ENCODE measurements around the gene CNTN5. TPM values are rescaled to one million over a fixed set of nuclear protein-coding genes. Genes with fewer than 3 reads are reported as not detected.

Gene CNTN5
- total RNA-seq, 1 donor from 2014 or later: 3.2 TPM

- Mint-ChIP-seq H3K9me3 (no peaks in the 10 kb centered on the region), H3K4me1 (ENCODE audit: unreplicated experiment) (no peaks in the 10 kb centered on the region), H3K36me3 (no peaks in the 10 kb centered on the region), H3K27ac (no peak overlapping the region), H3K4me3 (no peak overlapping the region), H3K27me3 (no peaks in the 10 kb centered on the region)
- DNase-seq (ENCODE audit: extremely low spot score, unreplicated experiment): no peak
- no peak for TF ChIP-seq CTCF (conservative IDR thresholded peaks at IDR 0.05)
Measured at GRCh38 chr11:99307510-99308088, 286.9 kb downstream of the CNTN5 start.

- no peak overlapping the region for H3K27ac Mint-ChIP-seq
- no peak overlapping the region for H3K4me3 Mint-ChIP-seq
- no peak for DNase-seq (ENCODE audit: extremely low spot score, unreplicated experiment)
- peaks cover 2% of the 10 kb centered on the region for H3K4me1 Mint-ChIP-seq (ENCODE audit: unreplicated experiment)
- H3K9me3 Mint-ChIP-seq: no peaks in the 10 kb centered on the region
- H3K36me3 Mint-ChIP-seq: no peaks in the 10 kb centered on the region
- no peaks in the 10 kb centered on the region for H3K27me3 Mint-ChIP-seq
- TF ChIP-seq CTCF (conservative IDR thresholded peaks at IDR 0.05): no peak
Measured at GRCh38 chr11:99311870-99312269, 291.1 kb downstream of the CNTN5 start.

- no peak for DNase-seq (ENCODE audit: extremely low spot score, unreplicated experiment)
- Mint-ChIP-seq H3K36me3 (no peaks in the 10 kb centered on the region), H3K9me3 (no peaks in the 10 kb centered on the region), H3K4me1 (ENCODE audit: unreplicated experiment) (peaks cover 5% of the 10 kb centered on the region), H3K27me3 (no peaks in the 10 kb centered on the region), H3K27ac (no peak overlapping the region), H3K4me3 (no peak overlapping the region)
- TF ChIP-seq CTCF (conservative IDR thresholded peaks at IDR 0.05): no peak
Measured at GRCh38 chr11:99316776-99317520, 296.2 kb downstream of the CNTN5 start.

GRCh38 chr11:99320769-99321290, 300.1 kb downstream of the CNTN5 start:
- no peaks in the 10 kb centered on the region for H3K9me3 Mint-ChIP-seq
- no peak overlapping the region for H3K4me3 Mint-ChIP-seq
- TF ChIP-seq CTCF (conservative IDR thresholded peaks at IDR 0.05): no peak
- peaks cover 5% of the 10 kb centered on the region for H3K4me1 Mint-ChIP-seq (ENCODE audit: unreplicated experiment)
- no peaks in the 10 kb centered on the region for H3K27me3 Mint-ChIP-seq
- no peak overlapping the region for H3K27ac Mint-ChIP-seq
- H3K36me3 Mint-ChIP-seq: no peaks in the 10 kb centered on the region
- DNase-seq (ENCODE audit: extremely low spot score, unreplicated experiment): no peak

DNA sequence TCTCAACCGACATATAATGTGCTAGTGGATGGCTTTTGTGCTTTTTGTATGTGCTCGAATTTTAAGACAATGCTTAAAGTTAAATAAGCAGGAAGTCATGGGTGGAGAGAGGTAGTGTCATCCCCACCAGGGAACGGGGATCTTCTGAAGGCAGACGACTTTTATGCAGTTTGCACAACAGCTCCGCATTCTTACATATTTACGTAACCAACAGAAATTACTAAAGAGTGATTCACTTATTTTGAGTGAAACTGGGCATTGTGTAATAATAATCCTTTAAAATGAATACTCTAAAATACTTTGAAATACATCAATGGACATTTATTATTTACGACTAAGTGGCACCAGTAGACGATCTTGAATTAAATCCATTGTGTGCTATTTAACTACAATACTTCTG, 305.1 kb downstream of the CNTN5 start:
- H3K27ac Mint-ChIP-seq: no peak overlapping the region
- H3K27me3 Mint-ChIP-seq: no peaks in the 10 kb centered on the region
- DNase-seq (ENCODE audit: extremely low spot score, unreplicated experiment): no peak
- H3K36me3 Mint-ChIP-seq: no peaks in the 10 kb centered on the region
- no peaks in the 10 kb centered on the region for H3K4me1 Mint-ChIP-seq (ENCODE audit: unreplicated experiment)
- no peak overlapping the region for H3K4me3 Mint-ChIP-seq
- no peak for TF ChIP-seq CTCF (conservative IDR thresholded peaks at IDR 0.05)
- no peaks in the 10 kb centered on the region for H3K9me3 Mint-ChIP-seq
